ENCODE measurements around the gene LDHD.

LDHD gene

DNA sequence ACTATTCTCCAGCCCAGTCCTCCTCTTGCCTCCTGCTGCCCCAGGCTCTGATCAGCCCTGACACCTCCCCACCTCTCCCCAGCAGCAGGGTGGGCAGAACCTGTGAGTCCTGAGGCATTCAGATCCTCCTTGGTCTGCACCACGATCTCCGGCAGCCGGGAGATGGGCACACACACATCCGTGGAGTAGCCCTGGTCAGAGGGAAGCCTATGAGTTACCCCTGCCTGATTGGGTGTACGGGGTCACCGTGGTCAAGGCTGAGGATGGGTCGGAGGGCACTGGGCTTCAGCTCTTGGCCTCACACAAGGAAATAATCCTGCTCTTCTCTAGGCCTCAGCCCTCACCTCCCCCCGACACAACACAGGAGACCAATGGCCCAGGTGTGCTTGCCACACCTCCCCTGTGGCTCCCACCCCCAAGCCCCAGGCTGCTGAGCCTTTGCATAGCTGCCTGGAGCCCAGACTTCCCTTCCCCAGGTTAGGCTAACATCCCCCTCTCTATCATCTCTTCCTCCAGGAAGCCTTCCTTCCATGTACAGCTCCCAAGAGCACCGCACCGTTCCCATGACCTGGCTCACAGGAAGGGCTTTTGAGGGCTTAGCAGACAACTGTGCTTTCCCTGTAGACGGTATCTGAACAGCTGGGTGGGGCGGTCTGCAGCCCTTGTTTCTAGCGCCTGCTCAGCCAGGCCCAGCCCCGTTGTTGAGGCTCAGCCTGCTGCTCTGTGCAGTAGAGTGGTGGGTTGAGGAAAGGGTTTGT is 3.7 kb downstream of the LDHD start:
- Histone ChIP-seq H3K79me2 (ENCODE audit: insufficient read depth, low read length) (peaks cover 46% of the 10 kb centered on the region), H3K4me2 (ENCODE audit: low read depth, low read length, poor library complexity, severe bottlenecking) (no peak overlapping the region), H2AFZ (ENCODE audit: low read length) (no peak overlapping the region), H3K9ac (ENCODE audit: low read depth, low read length, poor library complexity, severe bottlenecking) (no peak overlapping the region), H3K9me2 (replicated peaks; ENCODE audit: low read depth, low read length) (no peaks in the 10 kb centered on the region), H3K27me3 (ENCODE audit: insufficient read depth, low read length, poor library complexity, severe bottlenecking) (no peaks in the 10 kb centered on the region), H3K36me3 (ENCODE audit: insufficient read depth, low read length) (peaks cover 10% of the 10 kb centered on the region; the same call in 1 of the 2 replicates), H3K9me3 (ENCODE audit: insufficient read depth, low read depth, low read length) (no peaks in the 10 kb centered on the region), H4K20me1 (ENCODE audit: insufficient read depth, low read length, poor library complexity, severe bottlenecking) (peaks cover 13% of the 10 kb centered on the region), H3K4me1 (ENCODE audit: insufficient read depth, low read length, poor library complexity, severe bottlenecking) (peaks cover 37% of the 10 kb centered on the region), H3K4me3 (ENCODE audit: low read length, poor library complexity, severe bottlenecking) (no peak overlapping the region), H3F3A (ENCODE audit: low read depth) (peaks cover 18% of the 10 kb centered on the region)
- TF ChIP-seq EZH2phosphoT487 (IDR thresholded peaks at IDR 0.05; ENCODE audit: borderline replicate concordance) = no peak
- TF ChIP-seq, protein P1, sequence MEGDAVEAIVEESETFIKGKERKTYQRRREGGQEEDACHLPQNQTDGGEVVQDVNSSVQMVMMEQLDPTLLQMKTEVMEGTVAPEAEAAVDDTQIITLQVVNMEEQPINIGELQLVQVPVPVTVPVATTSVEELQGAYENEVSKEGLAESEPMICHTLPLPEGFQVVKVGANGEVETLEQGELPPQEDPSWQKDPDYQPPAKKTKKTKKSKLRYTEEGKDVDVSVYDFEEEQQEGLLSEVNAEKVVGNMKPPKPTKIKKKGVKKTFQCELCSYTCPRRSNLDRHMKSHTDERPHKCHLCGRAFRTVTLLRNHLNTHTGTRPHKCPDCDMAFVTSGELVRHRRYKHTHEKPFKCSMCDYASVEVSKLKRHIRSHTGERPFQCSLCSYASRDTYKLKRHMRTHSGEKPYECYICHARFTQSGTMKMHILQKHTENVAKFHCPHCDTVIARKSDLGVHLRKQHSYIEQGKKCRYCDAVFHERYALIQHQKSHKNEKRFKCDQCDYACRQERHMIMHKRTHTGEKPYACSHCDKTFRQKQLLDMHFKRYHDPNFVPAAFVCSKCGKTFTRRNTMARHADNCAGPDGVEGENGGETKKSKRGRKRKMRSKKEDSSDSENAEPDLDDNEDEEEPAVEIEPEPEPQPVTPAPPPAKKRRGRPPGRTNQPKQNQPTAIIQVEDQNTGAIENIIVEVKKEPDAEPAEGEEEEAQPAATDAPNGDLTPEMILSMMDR (conservative IDR thresholded peaks at IDR 0.05; ENCODE audit: low read length) = no peak

DNA sequence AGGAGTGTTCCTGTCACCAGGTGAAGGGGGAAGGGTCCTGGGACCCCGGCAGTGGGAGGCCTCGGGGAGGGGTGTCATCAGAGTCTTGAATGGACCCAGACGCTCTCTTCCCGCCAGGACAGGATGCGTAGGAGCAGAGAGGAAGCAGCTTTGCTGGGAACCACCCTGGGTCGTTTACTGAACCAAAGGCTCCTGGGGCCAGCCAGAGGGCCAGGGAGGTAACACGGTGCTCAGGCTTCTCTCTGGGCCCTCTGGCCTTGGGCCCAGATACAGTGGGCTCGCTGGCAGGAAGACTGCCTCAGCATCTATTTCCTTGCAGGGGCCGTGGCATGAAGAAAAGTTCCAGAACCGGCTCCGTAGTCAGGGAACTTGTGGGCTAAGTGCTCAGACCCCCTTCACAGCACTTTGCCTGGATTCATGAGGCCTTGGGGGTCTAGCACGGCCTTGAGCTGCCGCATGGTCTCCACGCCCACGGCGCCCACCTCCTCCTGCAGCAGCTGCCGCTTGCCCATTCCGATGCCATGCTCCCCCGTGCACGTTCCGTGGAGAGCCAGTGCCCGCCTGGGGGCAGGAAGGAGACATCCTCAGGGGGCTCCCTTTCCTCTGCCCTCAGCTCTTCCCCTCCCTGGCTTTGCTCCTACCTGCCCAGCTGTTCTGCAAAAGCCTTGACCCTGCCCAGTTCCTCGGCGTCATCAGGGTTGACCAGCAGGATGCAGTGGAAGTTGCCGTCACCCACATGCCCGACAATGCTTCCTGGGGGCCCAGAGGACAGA is 4.4 kb downstream of the LDHD start:
- Histone ChIP-seq H3K9ac (ENCODE audit: low read depth, low read length, poor library complexity, severe bottlenecking) (peak overlapping the region; percentile 97), H3K4me3 (ENCODE audit: low read length, poor library complexity, severe bottlenecking) (peak overlapping the region; percentile 74), H3K9me2 (replicated peaks; ENCODE audit: low read depth, low read length) (no peaks in the 10 kb centered on the region), H3K9me3 (ENCODE audit: insufficient read depth, low read depth, low read length) (no peaks in the 10 kb centered on the region), H3K4me1 (ENCODE audit: insufficient read depth, low read length, poor library complexity, severe bottlenecking) (peaks cover 45% of the 10 kb centered on the region), H4K20me1 (ENCODE audit: insufficient read depth, low read length, poor library complexity, severe bottlenecking) (peaks cover 13% of the 10 kb centered on the region), H2AFZ (ENCODE audit: low read length) (no peak overlapping the region), H3F3A (ENCODE audit: low read depth) (peaks cover 18% of the 10 kb centered on the region), H3K36me3 (ENCODE audit: insufficient read depth, low read length) (peaks cover 14% of the 10 kb centered on the region; the same call in 1 of the 2 replicates), H3K4me2 (ENCODE audit: low read depth, low read length, poor library complexity, severe bottlenecking) (peak overlapping the region; percentile 95), H3K27me3 (ENCODE audit: insufficient read depth, low read length, poor library complexity, severe bottlenecking) (no peaks in the 10 kb centered on the region), H3K79me2 (ENCODE audit: insufficient read depth, low read length) (peaks cover 54% of the 10 kb centered on the region)
- no peak for TF ChIP-seq EZH2phosphoT487 (IDR thresholded peaks at IDR 0.05; ENCODE audit: borderline replicate concordance)
- TF ChIP-seq, protein P1 (conservative IDR thresholded peaks at IDR 0.05; ENCODE audit: low read length) = no peak

DNA sequence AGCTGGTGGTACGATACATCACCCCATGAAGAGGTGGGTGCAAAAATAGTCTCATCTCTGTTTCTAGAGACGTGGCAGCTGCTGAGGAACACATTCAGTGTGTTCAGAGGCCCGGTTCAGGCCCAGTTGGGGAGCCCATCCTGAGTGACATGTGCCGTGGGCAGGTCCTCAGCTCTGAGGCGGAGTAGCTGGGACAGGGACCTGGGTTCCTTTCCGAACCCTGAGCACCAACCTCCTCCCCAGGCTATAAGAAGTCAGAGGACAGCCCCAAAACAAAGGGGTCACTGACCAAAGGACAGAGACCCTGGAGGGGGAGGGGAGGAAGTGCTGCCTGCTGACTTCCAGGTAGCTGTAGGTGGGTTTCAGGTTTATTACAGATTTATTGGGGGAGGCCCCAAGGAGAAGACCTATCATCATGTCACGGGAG is 5.1 kb downstream of the LDHD start:
- H3K27me3 ChIP-seq (ENCODE audit: insufficient read depth, low read length, poor library complexity, severe bottlenecking) = no peaks in the 10 kb centered on the region
- peaks cover 13% of the 10 kb centered on the region for H4K20me1 ChIP-seq (ENCODE audit: insufficient read depth, low read length, poor library complexity, severe bottlenecking)
- peaks cover 51% of the 10 kb centered on the region for H3K4me1 ChIP-seq (ENCODE audit: insufficient read depth, low read length, poor library complexity, severe bottlenecking)
- peaks cover 60% of the 10 kb centered on the region for H3K79me2 ChIP-seq (ENCODE audit: insufficient read depth, low read length)
- peak overlapping the region; percentile 95 for H3K4me2 ChIP-seq (ENCODE audit: low read depth, low read length, poor library complexity, severe bottlenecking)
- no peak overlapping the region for H2AFZ ChIP-seq (ENCODE audit: low read length)
- peaks cover 18% of the 10 kb centered on the region for H3F3A ChIP-seq (ENCODE audit: low read depth)
- peak overlapping the region; percentile 97 for H3K9ac ChIP-seq (ENCODE audit: low read depth, low read length, poor library complexity, severe bottlenecking)
- H3K36me3 ChIP-seq (ENCODE audit: insufficient read depth, low read length) = peaks cover 20% of the 10 kb centered on the region; the same call in 1 of the 2 replicates
- H3K9me3 ChIP-seq (ENCODE audit: insufficient read depth, low read depth, low read length) = no peaks in the 10 kb centered on the region
- no peaks in the 10 kb centered on the region for H3K9me2 ChIP-seq (replicated peaks; ENCODE audit: low read depth, low read length)
- peak overlapping the region; percentile 74 for H3K4me3 ChIP-seq (ENCODE audit: low read length, poor library complexity, severe bottlenecking)
- no peak for TF ChIP-seq EZH2phosphoT487 (IDR thresholded peaks at IDR 0.05; ENCODE audit: borderline replicate concordance)
- TF ChIP-seq, protein P1 (conservative IDR thresholded peaks at IDR 0.05; ENCODE audit: low read length) = peak; percentile 2; the same call in 1 of the 2 replicates

Measured in Loucy (cell line).